Spleen (tissue), 11 donors: Measurements from ENCODE around the gene PLPP3. TPM values are rescaled to one million over a fixed set of nuclear protein-coding genes. Genes with fewer than 3 reads are reported as not detected.

ENCODE experiments used
- DNase-seq: peaks from one replicate; pipeline ENCODE4 v3.0.0-alpha.2; 2020
- H3K27ac ChIP-seq, 8 donors: fragments of 200-600 bp; sonication (generic) in 7 of 8; 1 replicate in 4 of 8; 2 replicates in 4 of 8; pipeline versions ENCODE4 v1.5.0 to v1.8.0; 2016 to 2021; ENCODE audit warnings: inconsistent platforms in 4 of 8, mild to moderate bottlenecking in 4 of 8, moderate library complexity in 1 of 8
- H3K27me3 ChIP-seq, 7 donors: fragments of 200-600 bp; sonication (generic) in 6 of 7; replicated peaks in 1 of 7; 1 replicate in 4 of 7; 2 replicates in 3 of 7; pipeline versions ENCODE4 v1.5.0 to v1.8.0; 2016 to 2021; ENCODE audit warnings: inconsistent platforms in 3 of 7, mild to moderate bottlenecking in 1 of 7
- H3K36me3 ChIP-seq, 6 donors: fragments of 200-600 bp; sonication (generic) in 5 of 6; 1 replicate in 4 of 6; 2 replicates in 2 of 6; pipeline versions ENCODE4 v1.5.0 to v1.8.0; 2016 to 2021; ENCODE audit warnings: inconsistent platforms in 2 of 6
- H3K4me1 ChIP-seq, 6 donors: fragments of 200-600 bp; sonication (generic) in 5 of 6; 1 replicate in 3 of 6; 2 replicates in 3 of 6; pipeline versions ENCODE4 v1.5.0 to v1.8.0; 2016 to 2021; ENCODE audit warnings: inconsistent platforms in 3 of 6
- H3K4me3 ChIP-seq, 8 donors: fragments of 200-600 bp; sonication (generic) in 7 of 8; 1 replicate in 4 of 8; 2 replicates in 4 of 8; pipeline versions ENCODE4 v1.5.0 to v1.8.0; 2016 to 2021; ENCODE audit warnings: inconsistent platforms in 4 of 8, mild to moderate bottlenecking in 4 of 8, moderate library complexity in 2 of 8
- H3K9me3 ChIP-seq, 8 donors: fragments of 200-600 bp; sonication (generic) in 7 of 8; 1 replicate in 4 of 8; 2 replicates in 4 of 8; pipeline versions ENCODE4 v1.5.0 to v1.8.0; 2016 to 2021; ENCODE audit warnings: inconsistent platforms in 4 of 8
- CTCF ChIP-seq, 11 experiments: fragments of 200-600 bp in 7 of 11; fragments of 450-650 bp in 4 of 11; sonication (generic) in 4 of 11; IDR thresholded peaks in 8 of 11; conservative IDR thresholded peaks in 3 of 11; 1 replicate in 7 of 11; 2 replicates in 4 of 11; pipeline versions ENCODE4 v1.4.0 to v1.8.0; 2016 to 2021; ENCODE audit warnings: antibody characterized with exemption in 11 of 11, inconsistent platforms in 4 of 11, mild to moderate bottlenecking in 1 of 11
- POLR2A ChIP-seq, 3 donors: fragments of 450-650 bp; IDR thresholded peaks; one replicate each; pipeline ENCODE4 v1.5.1; 2017; ENCODE audit warnings: antibody characterized with exemption in 3 of 3, mild to moderate bottlenecking in 1 of 3
- POLR2AphosphoS5 ChIP-seq, 3 donors: sonication (generic); formaldehyde crosslinking; IDR thresholded peaks; one replicate each; pipeline ENCODE4 v1.5.1; 2017; ENCODE audit warnings: antibody characterized with exemption in 3 of 3
- WGBS, 5 donors: extraction: QIAGEN DNeasy Blood & Tissue Kit in 3 of 5; methylation state at CpG; one replicate each; pipeline versions ENCODE4 v1.1.5 to v1.1.7; 2013 to 2018; 5-methylcytosine and 5-hydroxymethylcytosine counted together
- intact Hi-C: fragments of 100-400 bp; cut with DNase I; formaldehyde crosslinking; loops from one replicate; pipeline ENCODE4 v1.15.0; 2023; ENCODE audit warnings: low total_unique reads
- polyA plus RNA-seq, 3 donors: library from polyadenylated mRNA; stranded (reverse); fragments of 200-250 nt; gene quantifications; one replicate each; pipeline ENCODE4 v1.2.1, GENCODE V29; 2013
- total RNA-seq, 7 donors: library from RNA; depleted of rRNA in 3 of 7; stranded (reverse); fragments of >200 nt in 3 of 7; fragmentation: NEBNext Ultra II Directional in 4 of 7; extraction: Animal tissue kit (Norgen Biotek cat#: 25700) in 4 of 7; gene quantifications; one replicate each; pipeline versions ENCODE4 v1.1.0 to v1.2.1, GENCODE V29; 2016 to 2021
- donor health status: healthy with polysubstance abuse.
- donor health status: DM: no; HTN: no; CAD: no; lungs with moderate emphysema.
- donor health status: DM: no; HTN: no; CAD: no.
- donor health status: Bipolar disorder and iron deficiency.
- donor health status: healthy.
- donor health status: DM: no; HTN: no; CAD: no.
- donor health status: DM: yes; HTN: yes; CAD: no.

Gene PLPP3
- total and polyA plus RNA-seq, 10 donors = 6.7 to 90.0 (median 55.1) TPM

- H3K4me1 ChIP-seq = peaks cover 0 to 76% (median 17%) of the 10 kb centered on the region in 6 donors
- no peaks in the 10 kb centered on the region for H3K36me3 ChIP-seq
- intact Hi-C loops = no loop called here
- H3K9me3 ChIP-seq = no peaks in the 10 kb centered on the region
- H3K27ac ChIP-seq = no peak overlapping the region
- DNase-seq = no peak
- no peaks in the 10 kb centered on the region for H3K27me3 ChIP-seq
- no peak overlapping the region for H3K4me3 ChIP-seq
- TF ChIP-seq POLR2A (IDR thresholded peaks at IDR 0.05) = no peak
Observed at GRCh38 chr1:56552349-56552748, 27.0 kb downstream of the PLPP3 start.

GRCh38 chr1:56551691-56552090 is 27.7 kb downstream of the PLPP3 start:
- Histone ChIP-seq H3K27me3 (no peaks in the 10 kb centered on the region), H3K36me3 (no peaks in the 10 kb centered on the region), H3K4me1 (peaks cover 0 to 75% (median 17%) of the 10 kb centered on the region in 6 donors), H3K4me3 (no peak overlapping the region), H3K27ac (no peak overlapping the region), H3K9me3 (no peaks in the 10 kb centered on the region)
- intact Hi-C loops = no loop called here
- DNase-seq = no peak
- TF ChIP-seq POLR2A (IDR thresholded peaks at IDR 0.05) (no peak), POLR2AphosphoS5 (IDR thresholded peaks at IDR 0.05) (no peak), CTCF (IDR thresholded peaks at IDR 0.05 in 8 of 11, conservative IDR thresholded peaks at IDR 0.05 in 3 of 11) (no peak)
- 91 to 98% (median 96%) methylated on average over 3 of the region's 3 CpGs for WGBS, 5 donors

- no peak for DNase-seq
- TF ChIP-seq POLR2AphosphoS5 (IDR thresholded peaks at IDR 0.05) = no peak
- TF ChIP-seq CTCF (IDR thresholded peaks at IDR 0.05 in 8 of 11, conservative IDR thresholded peaks at IDR 0.05 in 3 of 11) = no peak
- no peak for TF ChIP-seq POLR2A (IDR thresholded peaks at IDR 0.05)
- 65 to 81% (median 79%) methylated on average over 4 of the region's 4 CpGs for WGBS, 5 donors
- no peak overlapping the region for H3K4me3 ChIP-seq
- H3K27me3 ChIP-seq = no peaks in the 10 kb centered on the region
- no peaks in the 10 kb centered on the region for H3K9me3 ChIP-seq
- intact Hi-C loops = no loop called here
- H3K36me3 ChIP-seq = no peaks in the 10 kb centered on the region
- H3K4me1 ChIP-seq = peaks cover 0 to 67% (median 15%) of the 10 kb centered on the region in 6 donors
- H3K27ac ChIP-seq = no peak overlapping the region
Observed at GRCh38 chr1:56550859-56551188, 28.5 kb downstream of the PLPP3 start.

GRCh38 chr1:56550138-56550858 is 29.1 kb downstream of the PLPP3 start:
- peaks cover 0 to 61% (median 15%) of the 10 kb centered on the region in 6 donors for H3K4me1 ChIP-seq
- no peak overlapping the region for H3K27ac ChIP-seq
- no peak overlapping the region for H3K4me3 ChIP-seq
- intact Hi-C loops = no loop called here
- TF ChIP-seq POLR2AphosphoS5 (IDR thresholded peaks at IDR 0.05) (no peak), CTCF (IDR thresholded peaks at IDR 0.05 in 8 of 11, conservative IDR thresholded peaks at IDR 0.05 in 3 of 11) (no peak), POLR2A (IDR thresholded peaks at IDR 0.05) (no peak)
- no peaks in the 10 kb centered on the region for H3K9me3 ChIP-seq
- no peaks in the 10 kb centered on the region for H3K27me3 ChIP-seq
- no peak for DNase-seq
- 72 to 89% (median 79%) methylated on average over 4 to 5 of the region's 5 CpGs for WGBS, 5 donors
- H3K36me3 ChIP-seq = no peaks in the 10 kb centered on the region
